C4-2B (cell line): ENCODE data around the gene SLC25A2.

Experiments
- ZFX ChIP-seq: fragments of 450-650 bp; IDR thresholded peaks from 2 replicates; pipeline ENCODE4 v1.6.1; 2017
- TF ChIP-seq, protein P1 (sequence below): fragments of 450-650 bp; conservative IDR thresholded peaks from 2 replicates; pipeline ENCODE4 v1.5.1; 2017; ENCODE audit warnings: mild to moderate bottlenecking

DNA sequence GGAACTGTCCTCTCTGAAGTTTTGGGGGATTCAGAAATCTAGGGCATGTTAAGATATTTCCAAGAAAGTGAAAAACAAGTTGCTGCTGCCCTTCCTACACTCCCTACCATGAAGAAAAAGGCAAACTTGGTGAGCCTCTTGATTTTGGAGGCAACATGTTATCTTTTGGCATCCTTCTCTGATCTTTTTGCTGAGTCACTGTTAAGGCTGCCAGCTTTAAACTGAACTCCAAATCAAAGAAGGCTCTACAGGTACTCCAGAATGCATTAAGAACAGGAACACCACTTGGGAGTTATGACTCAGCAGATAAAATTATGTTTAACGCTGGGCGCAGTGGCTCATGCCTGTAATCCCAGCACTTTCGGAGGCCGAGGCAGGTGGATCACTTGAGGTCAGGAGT, 34.7 kb downstream of the SLC25A2 start:
- TF ChIP-seq, protein P1, sequence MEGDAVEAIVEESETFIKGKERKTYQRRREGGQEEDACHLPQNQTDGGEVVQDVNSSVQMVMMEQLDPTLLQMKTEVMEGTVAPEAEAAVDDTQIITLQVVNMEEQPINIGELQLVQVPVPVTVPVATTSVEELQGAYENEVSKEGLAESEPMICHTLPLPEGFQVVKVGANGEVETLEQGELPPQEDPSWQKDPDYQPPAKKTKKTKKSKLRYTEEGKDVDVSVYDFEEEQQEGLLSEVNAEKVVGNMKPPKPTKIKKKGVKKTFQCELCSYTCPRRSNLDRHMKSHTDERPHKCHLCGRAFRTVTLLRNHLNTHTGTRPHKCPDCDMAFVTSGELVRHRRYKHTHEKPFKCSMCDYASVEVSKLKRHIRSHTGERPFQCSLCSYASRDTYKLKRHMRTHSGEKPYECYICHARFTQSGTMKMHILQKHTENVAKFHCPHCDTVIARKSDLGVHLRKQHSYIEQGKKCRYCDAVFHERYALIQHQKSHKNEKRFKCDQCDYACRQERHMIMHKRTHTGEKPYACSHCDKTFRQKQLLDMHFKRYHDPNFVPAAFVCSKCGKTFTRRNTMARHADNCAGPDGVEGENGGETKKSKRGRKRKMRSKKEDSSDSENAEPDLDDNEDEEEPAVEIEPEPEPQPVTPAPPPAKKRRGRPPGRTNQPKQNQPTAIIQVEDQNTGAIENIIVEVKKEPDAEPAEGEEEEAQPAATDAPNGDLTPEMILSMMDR: no peak
- no peak for TF ChIP-seq ZFX
